Measurements from ENCODE around the gene TGFA. TPM values are rescaled to one million over a fixed set of nuclear protein-coding genes. Genes with fewer than 3 reads are reported as not detected.

Gene TGFA
- polyA plus RNA-seq, 2 of the 4 experiments (the other 2 are of a cell fraction), result 3.5 to 5.3 TPM

DNA sequence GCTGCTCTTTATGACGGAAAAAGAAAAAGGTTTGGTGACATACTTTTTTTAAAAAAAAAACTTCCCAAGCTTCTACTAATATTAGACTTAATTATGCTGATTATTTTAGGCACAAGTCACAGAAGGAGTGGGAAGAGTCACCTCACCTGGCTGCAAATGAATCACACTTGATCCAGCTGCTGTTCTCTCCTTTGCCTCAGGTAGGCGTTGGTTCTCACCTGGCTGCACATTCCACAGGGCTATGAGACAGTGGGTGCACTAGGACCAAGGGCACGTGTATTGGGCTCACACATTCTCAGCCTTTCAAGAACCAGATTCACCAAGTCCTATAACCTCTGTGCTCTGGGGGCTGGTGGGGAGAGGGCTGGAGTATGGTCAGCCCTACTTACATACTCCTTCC, 93.3 kb downstream of the TGFA start:
- H3K4me1 ChIP-seq, result 0 out of 3 replicates have a peak, but pooled peaks cover 4% of the 10 kb centered on the region
- WGBS (ENCODE audit: missing lambda C conversion rate), result 67% methylated on average over 3 of the region's 3 CpGs
- FAIRE-seq (no peak), ATAC-seq (no peak), DNase-seq (ENCODE audit: low read depth in 1 of 2, low spot score in 1 of 2) (no peak)
- H3K4me2 ChIP-seq, result no peak overlapping the region
- no peak overlapping the region for H3K27ac ChIP-seq
- TF ChIP-seq, protein P1, sequence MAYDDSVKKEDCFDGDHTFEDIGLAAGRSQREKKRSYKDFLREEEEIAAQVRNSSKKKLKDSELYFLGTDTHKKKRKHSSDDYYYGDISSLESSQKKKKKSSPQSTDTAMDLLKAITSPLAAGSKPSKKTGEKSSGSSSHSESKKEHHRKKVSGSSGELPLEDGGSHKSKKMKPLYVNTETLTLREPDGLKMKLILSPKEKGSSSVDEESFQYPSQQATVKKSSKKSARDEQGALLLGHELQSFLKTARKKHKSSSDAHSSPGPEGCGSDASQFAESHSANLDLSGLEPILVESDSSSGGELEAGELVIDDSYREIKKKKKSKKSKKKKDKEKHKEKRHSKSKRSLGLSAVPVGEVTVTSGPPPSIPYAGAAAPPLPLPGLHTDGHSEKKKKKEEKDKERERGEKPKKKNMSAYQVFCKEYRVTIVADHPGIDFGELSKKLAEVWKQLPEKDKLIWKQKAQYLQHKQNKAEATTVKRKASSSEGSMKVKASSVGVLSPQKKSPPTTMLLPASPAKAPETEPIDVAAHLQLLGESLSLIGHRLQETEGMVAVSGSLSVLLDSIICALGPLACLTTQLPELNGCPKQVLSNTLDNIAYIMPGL (CRISPR knock-in tag; IDR thresholded peaks at IDR 0.05; ENCODE audit: borderline replicate concordance), result no peak
- TF ChIP-seq HOXB5 (CRISPR knock-in tag; IDR thresholded peaks at IDR 0.05) (no peak), CHD4 (IDR thresholded peaks at IDR 0.05; ENCODE audit: borderline replicate concordance) (no peak), POLR2A (IDR thresholded peaks at IDR 0.05; ENCODE audit: low read length) (no peak), SMC3 (IDR thresholded peaks at IDR 0.05) (no peak), MAFK (IDR thresholded peaks at IDR 0.05; ENCODE audit: partially characterized antibody) (no peak), TP53 (CRISPR knock-in tag; IDR thresholded peaks at IDR 0.05) (no peak), HDAC2 (IDR thresholded peaks at IDR 0.05) (no peak)
- TF ChIP-seq, protein P2, sequence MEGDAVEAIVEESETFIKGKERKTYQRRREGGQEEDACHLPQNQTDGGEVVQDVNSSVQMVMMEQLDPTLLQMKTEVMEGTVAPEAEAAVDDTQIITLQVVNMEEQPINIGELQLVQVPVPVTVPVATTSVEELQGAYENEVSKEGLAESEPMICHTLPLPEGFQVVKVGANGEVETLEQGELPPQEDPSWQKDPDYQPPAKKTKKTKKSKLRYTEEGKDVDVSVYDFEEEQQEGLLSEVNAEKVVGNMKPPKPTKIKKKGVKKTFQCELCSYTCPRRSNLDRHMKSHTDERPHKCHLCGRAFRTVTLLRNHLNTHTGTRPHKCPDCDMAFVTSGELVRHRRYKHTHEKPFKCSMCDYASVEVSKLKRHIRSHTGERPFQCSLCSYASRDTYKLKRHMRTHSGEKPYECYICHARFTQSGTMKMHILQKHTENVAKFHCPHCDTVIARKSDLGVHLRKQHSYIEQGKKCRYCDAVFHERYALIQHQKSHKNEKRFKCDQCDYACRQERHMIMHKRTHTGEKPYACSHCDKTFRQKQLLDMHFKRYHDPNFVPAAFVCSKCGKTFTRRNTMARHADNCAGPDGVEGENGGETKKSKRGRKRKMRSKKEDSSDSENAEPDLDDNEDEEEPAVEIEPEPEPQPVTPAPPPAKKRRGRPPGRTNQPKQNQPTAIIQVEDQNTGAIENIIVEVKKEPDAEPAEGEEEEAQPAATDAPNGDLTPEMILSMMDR (IDR thresholded peaks at IDR 0.05), result no peak
- TF ChIP-seq, protein P3, sequence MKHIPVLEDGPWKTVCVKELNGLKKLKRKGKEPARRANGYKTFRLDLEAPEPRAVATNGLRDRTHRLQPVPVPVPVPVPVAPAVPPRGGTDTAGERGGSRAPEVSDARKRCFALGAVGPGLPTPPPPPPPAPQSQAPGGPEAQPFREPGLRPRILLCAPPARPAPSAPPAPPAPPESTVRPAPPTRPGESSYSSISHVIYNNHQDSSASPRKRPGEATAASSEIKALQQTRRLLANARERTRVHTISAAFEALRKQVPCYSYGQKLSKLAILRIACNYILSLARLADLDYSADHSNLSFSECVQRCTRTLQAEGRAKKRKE (CRISPR knock-in tag; IDR thresholded peaks at IDR 0.05; ENCODE audit: low read depth), result no peak
- no peaks in the 10 kb centered on the region for H3K9me3 ChIP-seq
- H3K4me3 ChIP-seq, result no peak overlapping the region
- CTCF ChIA-PET, result interaction anchor here (0.6 to 1.7 kb wide), 8 partner anchors 9 to 320 kb away, joined by 3 to 6 read pairs (median 3); no protein-coding TSS in a partner anchor
- POLR2A ChIA-PET, result no interaction called here

DNA sequence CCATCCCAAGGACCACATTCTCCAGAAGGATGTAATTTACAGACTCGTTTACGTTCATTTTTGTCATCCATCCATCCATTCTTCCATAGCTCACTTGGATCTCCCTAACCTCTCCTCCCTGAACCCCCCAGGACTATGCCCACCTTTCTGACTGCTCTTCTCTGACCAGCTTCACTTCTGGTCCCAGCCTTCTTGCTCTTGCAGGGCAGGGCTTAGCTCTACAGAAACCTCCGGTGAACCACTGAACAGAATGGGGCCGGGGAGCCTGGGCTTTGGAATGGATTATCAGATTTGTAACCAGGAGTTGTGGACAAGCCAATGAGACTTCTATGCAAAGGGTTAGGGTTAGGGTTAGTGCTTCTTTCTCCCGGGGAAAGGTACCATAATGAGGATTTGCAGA, 95.0 kb downstream of the TGFA start:
- H3K4me1 ChIP-seq, result 0 out of 3 replicates have a peak, but pooled peaks cover under 1% of the 10 kb centered on the region
- ChIA-PET POLR2A (no interaction called here), CTCF (interaction anchor here (0.8 to 1.1 kb wide), 2 partner anchors 10 to 118 kb away, joined by 3 read pairs; no protein-coding TSS in a partner anchor)
- H3K9me3 ChIP-seq, result no peaks in the 10 kb centered on the region
- no peak overlapping the region for H3K4me2 ChIP-seq
- no peak overlapping the region for H3K4me3 ChIP-seq
- TF ChIP-seq PHF8 (IDR thresholded peaks at IDR 0.05; ENCODE audit: borderline replicate concordance, low read depth) (no peak), SREBF2 (IDR thresholded peaks at IDR 0.05) (no peak), NPAS2 (CRISPR knock-in tag; IDR thresholded peaks at IDR 0.05; ENCODE audit: borderline replicate concordance) (no peak), CBX2 (IDR thresholded peaks at IDR 0.05; ENCODE audit: borderline replicate concordance, low read depth) (no peak), TFCP2L1 (CRISPR knock-in tag; IDR thresholded peaks at IDR 0.05) (no peak), ZC3H11A (IDR thresholded peaks at IDR 0.05) (no peak), BHLHE40 (IDR thresholded peaks at IDR 0.05; ENCODE audit: low read depth, low read length) (no peak), MYC (IDR thresholded peaks at IDR 0.05; ENCODE audit: borderline replicate concordance, low read length) (no peak), NR3C1 (IDR thresholded peaks at IDR 0.05) (no peak), RCOR1 (IDR thresholded peaks at IDR 0.05; ENCODE audit: low read depth, low read length) (no peak), HOXB13 (CRISPR knock-in tag; IDR thresholded peaks at IDR 0.05; ENCODE audit: low read depth) (no peak), HEYL (CRISPR knock-in tag; IDR thresholded peaks at IDR 0.05) (no peak), RAD21 (conservative IDR thresholded peaks at IDR 0.05 in 1 of 2, IDR thresholded peaks at IDR 0.05 in 1 of 2) (no peak)
- TF ChIP-seq, protein P4, sequence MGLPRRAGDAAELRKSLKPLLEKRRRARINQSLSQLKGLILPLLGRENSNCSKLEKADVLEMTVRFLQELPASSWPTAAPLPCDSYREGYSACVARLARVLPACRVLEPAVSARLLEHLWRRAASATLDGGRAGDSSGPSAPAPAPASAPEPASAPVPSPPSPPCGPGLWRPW (IDR thresholded peaks at IDR 0.05), result no peak
- TF ChIP-seq, protein P5, sequence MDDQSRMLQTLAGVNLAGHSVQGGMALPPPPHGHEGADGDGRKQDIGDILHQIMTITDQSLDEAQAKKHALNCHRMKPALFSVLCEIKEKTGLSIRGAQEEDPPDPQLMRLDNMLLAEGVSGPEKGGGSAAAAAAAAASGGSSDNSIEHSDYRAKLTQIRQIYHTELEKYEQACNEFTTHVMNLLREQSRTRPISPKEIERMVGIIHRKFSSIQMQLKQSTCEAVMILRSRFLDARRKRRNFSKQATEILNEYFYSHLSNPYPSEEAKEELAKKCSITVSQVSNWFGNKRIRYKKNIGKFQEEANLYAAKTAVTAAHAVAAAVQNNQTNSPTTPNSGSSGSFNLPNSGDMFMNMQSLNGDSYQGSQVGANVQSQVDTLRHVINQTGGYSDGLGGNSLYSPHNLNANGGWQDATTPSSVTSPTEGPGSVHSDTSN (IDR thresholded peaks at IDR 0.05), result no peak
- TF ChIP-seq, protein P6, sequence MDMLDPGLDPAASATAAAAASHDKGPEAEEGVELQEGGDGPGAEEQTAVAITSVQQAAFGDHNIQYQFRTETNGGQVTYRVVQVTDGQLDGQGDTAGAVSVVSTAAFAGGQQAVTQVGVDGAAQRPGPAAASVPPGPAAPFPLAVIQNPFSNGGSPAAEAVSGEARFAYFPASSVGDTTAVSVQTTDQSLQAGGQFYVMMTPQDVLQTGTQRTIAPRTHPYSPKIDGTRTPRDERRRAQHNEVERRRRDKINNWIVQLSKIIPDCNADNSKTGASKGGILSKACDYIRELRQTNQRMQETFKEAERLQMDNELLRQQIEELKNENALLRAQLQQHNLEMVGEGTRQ (IDR thresholded peaks at IDR 0.05), result no peak
- TF ChIP-seq, protein P2 (IDR thresholded peaks at IDR 0.05), result no peak
- TF ChIP-seq, protein P7, sequence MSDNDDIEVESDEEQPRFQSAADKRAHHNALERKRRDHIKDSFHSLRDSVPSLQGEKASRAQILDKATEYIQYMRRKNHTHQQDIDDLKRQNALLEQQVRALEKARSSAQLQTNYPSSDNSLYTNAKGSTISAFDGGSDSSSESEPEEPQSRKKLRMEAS (IDR thresholded peaks at IDR 0.05), result no peak
- TF ChIP-seq, protein P8, sequence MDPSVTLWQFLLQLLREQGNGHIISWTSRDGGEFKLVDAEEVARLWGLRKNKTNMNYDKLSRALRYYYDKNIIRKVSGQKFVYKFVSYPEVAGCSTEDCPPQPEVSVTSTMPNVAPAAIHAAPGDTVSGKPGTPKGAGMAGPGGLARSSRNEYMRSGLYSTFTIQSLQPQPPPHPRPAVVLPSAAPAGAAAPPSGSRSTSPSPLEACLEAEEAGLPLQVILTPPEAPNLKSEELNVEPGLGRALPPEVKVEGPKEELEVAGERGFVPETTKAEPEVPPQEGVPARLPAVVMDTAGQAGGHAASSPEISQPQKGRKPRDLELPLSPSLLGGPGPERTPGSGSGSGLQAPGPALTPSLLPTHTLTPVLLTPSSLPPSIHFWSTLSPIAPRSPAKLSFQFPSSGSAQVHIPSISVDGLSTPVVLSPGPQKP (IDR thresholded peaks at IDR 0.05; ENCODE audit: low read depth, low read length), result no peak
- DNase-seq (ENCODE audit: low read depth in 1 of 2, low spot score in 1 of 2) (no peak), ATAC-seq (no peak), FAIRE-seq (no peak)
- no peak overlapping the region for H3K27ac ChIP-seq
- 81% methylated on average over 5 of the region's 5 CpGs for WGBS (ENCODE audit: missing lambda C conversion rate)
